ENCODE data around the gene IRF2BPL. TPM values are rescaled to one million over a fixed set of nuclear protein-coding genes. Genes with fewer than 3 reads are reported as not detected.

The IRF2BPL gene
- total and polyA plus RNA-seq, 4 donors = 3.8 to 15.8 (median 7.4) TPM

DNA sequence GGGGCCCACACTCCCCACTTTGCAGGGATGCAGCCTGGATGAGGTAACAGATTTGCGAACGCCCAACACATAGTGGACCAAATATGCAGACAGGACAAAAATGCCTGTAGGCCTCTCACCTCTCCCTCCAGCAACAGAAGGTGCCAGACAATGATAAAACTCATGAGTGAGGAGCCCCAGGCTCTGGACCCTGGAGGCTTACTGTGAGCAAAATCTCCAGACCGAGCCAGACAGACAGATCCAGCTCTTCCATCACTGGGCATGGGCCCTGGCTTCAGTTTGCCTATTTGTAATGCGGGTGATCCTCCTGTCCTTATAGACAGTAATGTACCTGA is 42.3 kb downstream of the IRF2BPL start:
- no peaks in the 10 kb centered on the region for H3K36me3 ChIP-seq (ENCODE audit: control insufficient read depth in 4 of 4, insufficient read depth in 3 of 4, low read depth in 1 of 4, low read length in 3 of 4)
- no peak overlapping the region for H3K27ac ChIP-seq (ENCODE audit: low read depth in 1 of 2, low read length in 2 of 2)
- H3K4me3 ChIP-seq (ENCODE audit: low read depth in 1 of 3, low read length in 3 of 3) = no peak overlapping the region
- DNase-seq (ENCODE audit: low spot score) = no peak
- 99% methylated on average over 4 of the region's 4 CpGs for WGBS
- no peaks in the 10 kb centered on the region for H3K27me3 ChIP-seq (ENCODE audit: control insufficient read depth in 4 of 4, insufficient read depth in 4 of 4, low read length in 3 of 4)
- H3K4me1 ChIP-seq (ENCODE audit: control insufficient read depth in 4 of 4, insufficient read depth in 4 of 4, low read length in 3 of 4) = no peaks in the 10 kb centered on the region
- TF ChIP-seq, protein P1, sequence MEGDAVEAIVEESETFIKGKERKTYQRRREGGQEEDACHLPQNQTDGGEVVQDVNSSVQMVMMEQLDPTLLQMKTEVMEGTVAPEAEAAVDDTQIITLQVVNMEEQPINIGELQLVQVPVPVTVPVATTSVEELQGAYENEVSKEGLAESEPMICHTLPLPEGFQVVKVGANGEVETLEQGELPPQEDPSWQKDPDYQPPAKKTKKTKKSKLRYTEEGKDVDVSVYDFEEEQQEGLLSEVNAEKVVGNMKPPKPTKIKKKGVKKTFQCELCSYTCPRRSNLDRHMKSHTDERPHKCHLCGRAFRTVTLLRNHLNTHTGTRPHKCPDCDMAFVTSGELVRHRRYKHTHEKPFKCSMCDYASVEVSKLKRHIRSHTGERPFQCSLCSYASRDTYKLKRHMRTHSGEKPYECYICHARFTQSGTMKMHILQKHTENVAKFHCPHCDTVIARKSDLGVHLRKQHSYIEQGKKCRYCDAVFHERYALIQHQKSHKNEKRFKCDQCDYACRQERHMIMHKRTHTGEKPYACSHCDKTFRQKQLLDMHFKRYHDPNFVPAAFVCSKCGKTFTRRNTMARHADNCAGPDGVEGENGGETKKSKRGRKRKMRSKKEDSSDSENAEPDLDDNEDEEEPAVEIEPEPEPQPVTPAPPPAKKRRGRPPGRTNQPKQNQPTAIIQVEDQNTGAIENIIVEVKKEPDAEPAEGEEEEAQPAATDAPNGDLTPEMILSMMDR (IDR thresholded peaks at IDR 0.05; ENCODE audit: low read depth, low read length, missing input control) = no peak
- no peak for TF ChIP-seq HNF4G (IDR thresholded peaks at IDR 0.05)
- no peak for TF ChIP-seq NR2F2 (IDR thresholded peaks at IDR 0.05)
- TF ChIP-seq, protein P2, sequence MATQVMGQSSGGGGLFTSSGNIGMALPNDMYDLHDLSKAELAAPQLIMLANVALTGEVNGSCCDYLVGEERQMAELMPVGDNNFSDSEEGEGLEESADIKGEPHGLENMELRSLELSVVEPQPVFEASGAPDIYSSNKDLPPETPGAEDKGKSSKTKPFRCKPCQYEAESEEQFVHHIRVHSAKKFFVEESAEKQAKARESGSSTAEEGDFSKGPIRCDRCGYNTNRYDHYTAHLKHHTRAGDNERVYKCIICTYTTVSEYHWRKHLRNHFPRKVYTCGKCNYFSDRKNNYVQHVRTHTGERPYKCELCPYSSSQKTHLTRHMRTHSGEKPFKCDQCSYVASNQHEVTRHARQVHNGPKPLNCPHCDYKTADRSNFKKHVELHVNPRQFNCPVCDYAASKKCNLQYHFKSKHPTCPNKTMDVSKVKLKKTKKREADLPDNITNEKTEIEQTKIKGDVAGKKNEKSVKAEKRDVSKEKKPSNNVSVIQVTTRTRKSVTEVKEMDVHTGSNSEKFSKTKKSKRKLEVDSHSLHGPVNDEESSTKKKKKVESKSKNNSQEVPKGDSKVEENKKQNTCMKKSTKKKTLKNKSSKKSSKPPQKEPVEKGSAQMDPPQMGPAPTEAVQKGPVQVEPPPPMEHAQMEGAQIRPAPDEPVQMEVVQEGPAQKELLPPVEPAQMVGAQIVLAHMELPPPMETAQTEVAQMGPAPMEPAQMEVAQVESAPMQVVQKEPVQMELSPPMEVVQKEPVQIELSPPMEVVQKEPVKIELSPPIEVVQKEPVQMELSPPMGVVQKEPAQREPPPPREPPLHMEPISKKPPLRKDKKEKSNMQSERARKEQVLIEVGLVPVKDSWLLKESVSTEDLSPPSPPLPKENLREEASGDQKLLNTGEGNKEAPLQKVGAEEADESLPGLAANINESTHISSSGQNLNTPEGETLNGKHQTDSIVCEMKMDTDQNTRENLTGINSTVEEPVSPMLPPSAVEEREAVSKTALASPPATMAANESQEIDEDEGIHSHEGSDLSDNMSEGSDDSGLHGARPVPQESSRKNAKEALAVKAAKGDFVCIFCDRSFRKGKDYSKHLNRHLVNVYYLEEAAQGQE (IDR thresholded peaks at IDR 0.05) = no peak
- TF ChIP-seq EGR1 (IDR thresholded peaks at IDR 0.05; ENCODE audit: low read depth in 2 of 2) = no peak
- no peak for TF ChIP-seq FOXA1 (IDR thresholded peaks at IDR 0.05)
- TF ChIP-seq, protein P3, sequence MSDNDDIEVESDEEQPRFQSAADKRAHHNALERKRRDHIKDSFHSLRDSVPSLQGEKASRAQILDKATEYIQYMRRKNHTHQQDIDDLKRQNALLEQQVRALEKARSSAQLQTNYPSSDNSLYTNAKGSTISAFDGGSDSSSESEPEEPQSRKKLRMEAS (IDR thresholded peaks at IDR 0.05) = no peak
- TF ChIP-seq GABPA (IDR thresholded peaks at IDR 0.05 in 1 of 2, conservative IDR thresholded peaks at IDR 0.05 in 1 of 2) = no peak
- no peak for TF ChIP-seq RXRA (IDR thresholded peaks at IDR 0.05)
- no peak for TF ChIP-seq TAF1 (conservative IDR thresholded peaks at IDR 0.05)
- TF ChIP-seq YY1 (IDR thresholded peaks at IDR 0.05) = no peak
- TF ChIP-seq SP1 (IDR thresholded peaks at IDR 0.05) = no peak
- H3K9ac ChIP-seq (ENCODE audit: low read depth in 1 of 2, low read length in 2 of 2) = no peak overlapping the region
- H3K9me3 ChIP-seq (ENCODE audit: control insufficient read depth in 4 of 4, low read length in 3 of 4) = peaks cover 0 to 6% (median under 1%) of the 10 kb centered on the region in 4 donors

DNA sequence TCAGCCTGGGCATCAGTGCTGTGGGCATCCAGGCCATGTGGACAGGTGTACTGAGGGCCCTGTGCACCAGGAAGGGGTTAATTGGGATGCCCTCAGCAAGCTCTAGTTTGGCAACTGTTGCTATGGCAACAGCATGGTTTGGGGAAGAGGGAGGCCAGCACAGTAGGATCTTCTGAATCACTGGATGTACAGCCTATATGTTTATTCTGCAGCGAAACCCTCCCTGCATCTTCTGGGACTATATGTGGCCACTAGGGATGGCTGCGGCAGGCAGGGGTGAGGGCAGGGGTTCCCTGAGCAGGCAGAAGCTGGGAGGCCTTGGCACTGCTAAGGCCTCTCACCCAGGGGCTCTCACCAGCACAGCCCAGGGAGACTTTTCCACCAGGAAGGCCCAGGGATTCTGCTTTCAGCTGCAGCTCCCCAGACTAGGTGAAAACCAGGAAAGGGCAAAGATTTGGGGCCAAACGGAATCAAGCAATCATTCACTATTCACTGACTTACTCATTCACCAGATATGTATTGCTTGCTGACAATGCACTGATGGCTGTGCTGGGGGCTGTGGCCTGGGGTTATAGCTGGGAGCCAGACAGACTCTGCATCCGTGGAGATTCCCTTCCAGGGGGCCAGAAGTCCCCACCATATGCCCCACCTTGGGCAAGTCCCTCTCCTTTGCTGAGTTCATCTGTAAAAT is 42.8 kb downstream of the IRF2BPL start:
- no peak for DNase-seq (ENCODE audit: low spot score)
- Histone ChIP-seq H3K36me3 (ENCODE audit: control insufficient read depth in 4 of 4, insufficient read depth in 3 of 4, low read depth in 1 of 4, low read length in 3 of 4) (no peaks in the 10 kb centered on the region), H3K4me1 (ENCODE audit: control insufficient read depth in 4 of 4, insufficient read depth in 4 of 4, low read length in 3 of 4) (no peaks in the 10 kb centered on the region), H3K27me3 (ENCODE audit: control insufficient read depth in 4 of 4, insufficient read depth in 4 of 4, low read length in 3 of 4) (no peaks in the 10 kb centered on the region), H3K9me3 (ENCODE audit: control insufficient read depth in 4 of 4, low read length in 3 of 4) (peaks cover 0 to 6% (median under 1%) of the 10 kb centered on the region in 4 donors), H3K4me3 (ENCODE audit: low read depth in 1 of 3, low read length in 3 of 3) (no peak overlapping the region), H3K27ac (ENCODE audit: low read depth in 1 of 2, low read length in 2 of 2) (no peak overlapping the region), H3K9ac (ENCODE audit: low read depth in 1 of 2, low read length in 2 of 2) (no peak overlapping the region)
- 95% methylated on average over 4 of the region's 4 CpGs for WGBS
- TF ChIP-seq JUND (IDR thresholded peaks at IDR 0.05) (no peak), RXRA (IDR thresholded peaks at IDR 0.05) (no peak), HNF4A (conservative IDR thresholded peaks at IDR 0.05) (no peak), RAD21 (IDR thresholded peaks at IDR 0.05) (no peak)
- TF ChIP-seq, protein P2 (IDR thresholded peaks at IDR 0.05) = no peak
- TF ChIP-seq, protein P4, sequence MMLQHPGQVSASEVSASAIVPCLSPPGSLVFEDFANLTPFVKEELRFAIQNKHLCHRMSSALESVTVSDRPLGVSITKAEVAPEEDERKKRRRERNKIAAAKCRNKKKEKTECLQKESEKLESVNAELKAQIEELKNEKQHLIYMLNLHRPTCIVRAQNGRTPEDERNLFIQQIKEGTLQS (IDR thresholded peaks at IDR 0.05) = no peak
